H1 (cell line): Measurements from ENCODE around the gene EN2. TPM values are rescaled to one million over a fixed set of nuclear protein-coding genes. Genes with fewer than 3 reads are reported as not detected.

Source experiments
- CTCF ChIA-PET: fragments of 300-600 bp; sonication (Branson Sonifier 250); formaldehyde crosslinking; loops from one replicate; lab custom pipeline; 2021; ENCODE audit not compliant: partially characterized antibody; lab: Charles Lee
- POLR2A ChIA-PET: fragments of 300-600 bp; sonication (Branson Sonifier 250); formaldehyde crosslinking; loops from one replicate; lab custom pipeline; 2021; ENCODE audit warnings: inconsistent platforms; ENCODE audit not compliant: partially characterized antibody; lab: Charles Lee
- DNase-seq, 2 experiments: peaks; one replicate each; pipeline versions ENCODE4 v3.0.0 to v3.0.0-alpha.2; 2010 to 2022; ENCODE audit warnings: low spot score in 2 of 2, low read depth in 1 of 2, mixed read lengths in 1 of 2
- FAIRE-seq: peaks from 2 replicates; lab custom pipeline; 2011; peaks lifted over from hg19 to GRCh38; lab: Jason Lieb, UNC
- H2AFZ ChIP-seq: 2 replicates; pipeline ENCODE4 v1.8.1; 2012; ENCODE audit warnings: low read length, inconsistent platforms
- H2AK5ac ChIP-seq: 2 replicates; pipeline ENCODE4 v1.6.1; 2013; ENCODE audit warnings: low read depth, low read length
- H2BK120ac ChIP-seq: replicated peaks from 2 replicates; pipeline ENCODE3; 2013; ENCODE audit warnings: low read depth, low read length, inconsistent platforms
- H2BK12ac ChIP-seq: 2 replicates; pipeline ENCODE4 v1.6.1; 2013; ENCODE audit warnings: low read depth, low read length
- H2BK15ac ChIP-seq: 2 replicates; pipeline ENCODE4 v1.6.1; 2013; ENCODE audit warnings: low read length
- H2BK20ac ChIP-seq: 2 replicates; pipeline ENCODE4 v1.6.1; 2013; ENCODE audit warnings: low read length
- H2BK5ac ChIP-seq: 2 replicates; pipeline ENCODE4 v1.6.1; 2013; ENCODE audit warnings: low read depth, low read length
- H3K14ac ChIP-seq: 2 replicates; pipeline ENCODE4 v1.6.1; 2013; ENCODE audit warnings: inconsistent platforms; ENCODE audit not compliant: insufficient read length
- H3K18ac ChIP-seq: 2 replicates; pipeline ENCODE4 v1.6.1; 2013; ENCODE audit warnings: low read length; ENCODE audit errors: extremely low read depth
- H3K23ac ChIP-seq: 2 replicates; pipeline ENCODE4 v1.6.1; 2013; ENCODE audit warnings: inconsistent platforms; ENCODE audit not compliant: insufficient read length
- H3K23me2 ChIP-seq: 2 replicates; pipeline ENCODE4 v1.6.1; 2013; ENCODE audit warnings: low read depth, low read length
- H3K27ac ChIP-seq: 2 replicates; pipeline ENCODE4 v1.6.1; 2011; ENCODE audit warnings: low read depth, low read length, inconsistent platforms
- H3K27me3 ChIP-seq, 4 experiments: replicated peaks in 1 of 4; 1 replicate in 1 of 4; 2 replicates in 3 of 4; pipeline versions ENCODE4 v1.6.1 to v1.8.1; 2011 to 2013; ENCODE audit warnings: low read length in 3 of 4, mild to moderate bottlenecking in 3 of 4, inconsistent platforms in 2 of 4, mixed read lengths in 2 of 4, moderate library complexity in 1 of 4; ENCODE audit not compliant: control insufficient read depth in 3 of 4, insufficient read depth in 3 of 4; ENCODE audit errors: extremely low read depth in 1 of 4
- H3K36me3 ChIP-seq, 4 experiments: 2 replicates each; pipeline versions ENCODE4 v1.6.1 to v1.8.1; 2011 to 2013; ENCODE audit warnings: mild to moderate bottlenecking in 4 of 4, low read length in 3 of 4, moderate library complexity in 2 of 4, control low read depth in 1 of 4, inconsistent platforms in 1 of 4; ENCODE audit not compliant: insufficient read depth in 4 of 4, control insufficient read depth in 2 of 4
- H3K4ac ChIP-seq: replicated peaks from 2 replicates; pipeline ENCODE3; 2013; ENCODE audit warnings: low read length, low read depth, mixed read lengths, inconsistent platforms; ENCODE audit not compliant: insufficient read length
- H3K4me1 ChIP-seq, 4 experiments: replicated peaks in 1 of 4; 1 replicate in 1 of 4; 2 replicates in 3 of 4; pipeline versions ENCODE4 v1.6.1 to v1.8.1; 2011 to 2013; ENCODE audit warnings: low read length in 3 of 4, inconsistent platforms in 2 of 4, mixed read lengths in 1 of 4; ENCODE audit not compliant: insufficient read depth in 4 of 4, control insufficient read depth in 3 of 4
- H3K4me2 ChIP-seq, 2 experiments: 2 replicates each; pipeline versions ENCODE4 v1.6.1 to v1.8.1; 2011 to 2013; ENCODE audit warnings: low read depth in 2 of 2, low read length in 2 of 2, control low read depth in 1 of 2, inconsistent platforms in 1 of 2, mild to moderate bottlenecking in 1 of 2; ENCODE audit not compliant: insufficient read depth in 1 of 2
- H3K4me3 ChIP-seq, 4 experiments: fragments of 200-600, 300-600 bp in 1 of 4; sonication (generic), shearing (Covaris generic), sonication (Bioruptor Twin) in 1 of 4; 2 replicates each; pipeline versions ENCODE4 v1.5.1 to v1.8.1; 2011 to 2016; ENCODE audit warnings: low read length in 4 of 4, low read depth in 3 of 4, control low read depth in 2 of 4, inconsistent platforms in 2 of 4, mild to moderate bottlenecking in 2 of 4, mixed read lengths in 1 of 4, moderate library complexity in 1 of 4; ENCODE audit not compliant: insufficient read depth in 2 of 4; ENCODE audit errors: extremely low read depth in 1 of 4
- H3K56ac ChIP-seq: replicated peaks from 2 replicates; pipeline ENCODE3; 2013; ENCODE audit warnings: low read depth, mild to moderate bottlenecking, mixed read lengths, low read length, inconsistent platforms; ENCODE audit not compliant: insufficient read length
- H3K79me1 ChIP-seq: 2 replicates; pipeline ENCODE4 v1.6.1; 2013; ENCODE audit warnings: low read depth, low read length, control low read depth
- H3K79me2 ChIP-seq, 2 experiments: 2 replicates each; pipeline versions ENCODE4 v1.6.1 to v1.8.1; 2012 to 2013; ENCODE audit warnings: low read length in 2 of 2, mild to moderate bottlenecking in 2 of 2, inconsistent platforms in 1 of 2; ENCODE audit not compliant: insufficient read depth in 2 of 2, control insufficient read depth in 1 of 2
- H3K9ac ChIP-seq, 4 experiments: replicated peaks in 1 of 4; 1 replicate in 1 of 4; 2 replicates in 3 of 4; pipeline versions ENCODE4 v1.6.1 to v1.8.1; 2011 to 2013; ENCODE audit warnings: low read depth in 3 of 4, low read length in 3 of 4, control low read depth in 2 of 4, mild to moderate bottlenecking in 2 of 4, moderate library complexity in 2 of 4, inconsistent platforms in 1 of 4; ENCODE audit errors: extremely low read depth in 1 of 4
- H3K9me3 ChIP-seq, 2 experiments: 2 replicates each; pipeline versions ENCODE4 v1.6.1 to v1.8.1; 2012 to 2013; ENCODE audit warnings: mild to moderate bottlenecking in 2 of 2, moderate library complexity in 2 of 2, control low read depth in 1 of 2, inconsistent platforms in 1 of 2, low read depth in 1 of 2, low read length in 1 of 2, mixed read lengths in 1 of 2; ENCODE audit not compliant: insufficient read depth in 2 of 2
- H4K20me1 ChIP-seq, 2 experiments: replicated peaks in 1 of 2; 2 replicates each; pipeline versions ENCODE3 to v1.8.1; 2011 to 2013; ENCODE audit warnings: inconsistent platforms in 2 of 2, low read length in 2 of 2, mild to moderate bottlenecking in 1 of 2; ENCODE audit not compliant: insufficient read depth in 2 of 2, control insufficient read depth in 1 of 2
- H4K5ac ChIP-seq: 2 replicates; pipeline ENCODE4 v1.6.1; 2013; ENCODE audit warnings: low read length, low read depth, mixed read lengths, inconsistent platforms; ENCODE audit not compliant: insufficient read length
- H4K8ac ChIP-seq: 2 replicates; pipeline ENCODE4 v1.8.0; 2013; ENCODE audit warnings: mild to moderate bottlenecking, moderate library complexity, low read length, inconsistent platforms; ENCODE audit not compliant: insufficient read depth; ENCODE audit errors: extremely low read depth
- H4K91ac ChIP-seq: replicated peaks from 2 replicates; pipeline ENCODE3; 2013; ENCODE audit warnings: low read length, mixed read lengths, inconsistent platforms; ENCODE audit not compliant: insufficient read length
- ATF2 ChIP-seq: IDR thresholded peaks from 2 replicates; pipeline ENCODE4 v1.6.1; 2012; ENCODE audit warnings: low read length, inconsistent platforms
- BACH1 ChIP-seq: IDR thresholded peaks from 2 replicates; pipeline ENCODE4 v1.6.1; 2012; ENCODE audit warnings: low read length, improper control_type of control experiment
- CTCF ChIP-seq, 3 experiments: IDR thresholded peaks; 1 replicate in 2 of 3; 2 replicates in 1 of 3; pipeline versions ENCODE4 v1.5.1 to v1.6.1; 2011; ENCODE audit warnings: low read length in 3 of 3, mild to moderate bottlenecking in 3 of 3, inconsistent platforms in 2 of 3, low read depth in 1 of 3, moderate library complexity in 1 of 3; ENCODE audit not compliant: insufficient read depth in 1 of 3; ENCODE audit errors: control extremely low read depth in 1 of 3
- EGR1 ChIP-seq: IDR thresholded peaks from 2 replicates; pipeline ENCODE4 v1.6.1; 2011; ENCODE audit warnings: low read depth, low read length, borderline replicate concordance
- JUN ChIP-seq: IDR thresholded peaks from 2 replicates; pipeline ENCODE4 v1.6.1; 2011; ENCODE audit warnings: low read depth, mild to moderate bottlenecking, improper control_type of control experiment, low read length
- JUND ChIP-seq: IDR thresholded peaks from 2 replicates; pipeline ENCODE4 v1.6.1; 2011; ENCODE audit warnings: mild to moderate bottlenecking, improper control_type of control experiment, low read length
- KDM4A ChIP-seq: IDR thresholded peaks from one replicate; pipeline ENCODE4 v1.7.1; 2012; ENCODE audit warnings: low read depth, mild to moderate bottlenecking, moderate library complexity, low read length, inconsistent platforms; ENCODE audit not compliant: severe bottlenecking
- NANOG ChIP-seq: IDR thresholded peaks from 2 replicates; pipeline ENCODE4 v1.6.1; 2011; ENCODE audit warnings: low read length, low read depth, mild to moderate bottlenecking, inconsistent platforms; ENCODE audit not compliant: insufficient read depth, poor library complexity, severe bottlenecking
- POLR2A ChIP-seq, 2 experiments: IDR thresholded peaks; 1 replicate in 1 of 2; 2 replicates in 1 of 2; pipeline ENCODE4 v1.6.1; 2011; ENCODE audit warnings: low read depth in 2 of 2, low read length in 2 of 2, mild to moderate bottlenecking in 2 of 2; ENCODE audit errors: control extremely low read depth in 1 of 2
- POU5F1 ChIP-seq: IDR thresholded peaks from 2 replicates; pipeline ENCODE4 v1.6.1; 2011; ENCODE audit warnings: low read depth, mild to moderate bottlenecking, low read length, moderate library complexity
- SIX5 ChIP-seq: IDR thresholded peaks from 2 replicates; pipeline ENCODE4 v1.6.1; 2011; ENCODE audit warnings: mild to moderate bottlenecking, low read depth, low read length
- WGBS, 2 experiments: shearing (Covaris generic) in 1 of 2; methylation state at CpG; one replicate each; pipeline versions ENCODE4 v1.1.6 to v1.1.7; 2013 to 2015; ENCODE audit warnings: low lambda C conversion rate in 2 of 2, mixed read lengths in 2 of 2, inconsistent platforms in 1 of 2, low coverage in 1 of 2, missing lambda C conversion rate in 1 of 2; ENCODE audit not compliant: insufficient replicate concordance in 2 of 2, insufficient coverage in 1 of 2, insufficient read length in 1 of 2; ENCODE audit errors: extremely low coverage in 1 of 2, missing lambda C conversion rate in 1 of 2; 5-methylcytosine and 5-hydroxymethylcytosine counted together
- polyA plus RNA-seq, 7 experiments: library from polyadenylated mRNA; depleted of rRNA in 3 of 7; stranded (reverse) in 5 of 7; unstranded in 2 of 7; fragments of >200 nt in 5 of 7; fragments of 200-250 nt in 2 of 7; gene quantifications; 1 replicate in 5 of 7; 2 replicates in 1 of 7; 4 replicates in 1 of 7; pipeline versions ENCODE4 v1.2.1 to v1.2.3, GENCODE V29; 2011 to 2013; ENCODE audit warnings: missing spikeins in 2 of 7, mixed read lengths in 2 of 7
- total RNA-seq: library from RNA; stranded (reverse); fragmentation: NEBNext Ultra II Directional; extraction: Animal tissue kit (Norgen Biotek cat#: 25700); gene quantifications from 2 replicates; pipeline ENCODE4 v1.2.1, GENCODE V29; 2021

EN2 gene
- total and polyA plus RNA-seq, 2 of the 8 experiments (the other 6 are each of a cell fraction or from before 2014, with no cell fraction given): not detected

- Histone ChIP-seq H3K36me3 (no peaks in the 10 kb centered on the region), H3K27me3 (no peaks in the 10 kb centered on the region; a peak in 3 of 7 replicates), H2AK5ac (no peak overlapping the region), H4K91ac (no peak overlapping the region), H2AFZ (no peak overlapping the region), H3K9ac (no peak overlapping the region), H3K79me1 (no peaks in the 10 kb centered on the region), H2BK15ac (no peak overlapping the region), H3K79me2 (no peaks in the 10 kb centered on the region), H3K18ac (no peak overlapping the region), H2BK5ac (no peak overlapping the region), H3K9me3 (no peaks in the 10 kb centered on the region), H3K23me2 (no peaks in the 10 kb centered on the region), H3K56ac (no peak overlapping the region), H3K27ac (no peak overlapping the region), H4K5ac (no peak overlapping the region), H4K20me1 (no peaks in the 10 kb centered on the region), H2BK12ac (no peak overlapping the region), H3K4me2 (no peak overlapping the region), H3K4me3 (no peak overlapping the region), H3K14ac (no peak overlapping the region), H3K4me1 (no peaks in the 10 kb centered on the region; a peak in 1 of 7 replicates), H3K23ac (no peak overlapping the region), H2BK20ac (no peak overlapping the region), H4K8ac (no peak overlapping the region), H2BK120ac (no peak overlapping the region), H3K4ac (no peak overlapping the region)
- ChIA-PET CTCF (interaction anchor here (0.9 kb wide), 1 partner anchor 35 kb away, joined by 3 read pairs; no protein-coding TSS in a partner anchor), POLR2A (no interaction called here)
- WGBS, 2 experiments: 91% methylated on average over 9 of the region's 9 CpGs; no CpG with 5 or more reads in 1 of the 2 experiments
- TF ChIP-seq BACH1 (no peak), KDM4A (no peak), ATF2 (no peak), POLR2A (IDR thresholded peaks at IDR 0.05; ENCODE audit: control extremely low read depth in 1 of 2, low read depth in 2 of 2, low read length in 2 of 2) (no peak), SIX5 (no peak), EGR1 (no peak), CTCF (IDR thresholded peaks at IDR 0.05; ENCODE audit: control extremely low read depth in 1 of 3, insufficient read depth in 1 of 3, low read depth in 1 of 3, low read length in 3 of 3) (no peak), JUND (no peak), NANOG (no peak), JUN (no peak), POU5F1 (no peak)
- DNase-seq (no peak), FAIRE-seq (no peak)
Observed at GRCh38 chr7:155425887-155426286, 32.0 kb upstream of the EN2 start.
